SU-DHL-6 (cell line): ENCODE measurements around the gene ADGRB3.

ENCODE experiments used
- H2AFZ ChIP-seq: fragments of 200-600 bp; sonication (generic); 2 replicates; pipeline ENCODE4 v1.6.1; 2014; ENCODE audit warnings: low read depth, mild to moderate bottlenecking, moderate library complexity, mixed read lengths, antibody characterized with exemption, low read length; ENCODE audit not compliant: severe bottlenecking
- H3F3A ChIP-seq: fragments of 200-600 bp; shearing (Covaris generic); 2 replicates; pipeline ENCODE4 v1.6.0; 2016; ENCODE audit warnings: antibody characterized with exemption, mild to moderate bottlenecking; ENCODE audit not compliant: insufficient read depth
- H3K27ac ChIP-seq: fragments of 200-600 bp; sonication (generic); 2 replicates; pipeline ENCODE4 v1.5.1; 2016; ENCODE audit warnings: low read depth, mild to moderate bottlenecking, low read length, moderate library complexity, mixed read lengths
- H3K27me3 ChIP-seq: fragments of 200-600 bp; sonication (generic), shearing (Covaris generic); 2 replicates; pipeline ENCODE4 v1.6.0; 2014; ENCODE audit warnings: mild to moderate bottlenecking, low read length
- H3K36me3 ChIP-seq: fragments of 200-600 bp; sonication (generic); 2 replicates; pipeline ENCODE4 v1.6.1; 2014; ENCODE audit warnings: mild to moderate bottlenecking, low read length, mixed read lengths
- H3K4me2 ChIP-seq: fragments of 300-600, 200-600 bp; shearing (Covaris generic), sonication (generic); 2 replicates; pipeline ENCODE4 v1.6.0; 2014; ENCODE audit warnings: low read length, low read depth, mild to moderate bottlenecking; ENCODE audit not compliant: poor library complexity, severe bottlenecking
- H3K4me3 ChIP-seq: fragments of 200-600 bp; sonication (generic); 2 replicates; pipeline ENCODE4 v1.5.1; 2014; ENCODE audit warnings: antibody characterized with exemption, low read length, mild to moderate bottlenecking, mixed read lengths; ENCODE audit not compliant: insufficient read depth, poor library complexity, severe bottlenecking
- H3K79me2 ChIP-seq: fragments of 200-600 bp; sonication (generic); 2 replicates; pipeline ENCODE4 v1.6.1; 2014; ENCODE audit warnings: mild to moderate bottlenecking, low read length, moderate library complexity; ENCODE audit not compliant: insufficient read depth
- H3K9ac ChIP-seq: fragments of 200-600 bp; sonication (generic); 2 replicates; pipeline ENCODE4 v1.7.0; 2014; ENCODE audit warnings: mild to moderate bottlenecking, low read length
- H3K9me2 ChIP-seq: fragments of 200-600 bp; sonication (generic); replicated peaks from 2 replicates; pipeline ENCODE4 v1.6.1; 2014; ENCODE audit warnings: low read length; ENCODE audit not compliant: insufficient read depth
- H3K9me3 ChIP-seq: fragments of 200-600 bp; sonication (generic); 2 replicates; pipeline ENCODE4 v1.6.1; 2014; ENCODE audit warnings: low read length, mixed read lengths; ENCODE audit not compliant: insufficient read depth
- H4K20me1 ChIP-seq: fragments of 200-600 bp; sonication (generic); 2 replicates; pipeline ENCODE4 v1.6.1; 2014; ENCODE audit warnings: low read depth, mild to moderate bottlenecking, antibody characterized with exemption, low read length, moderate library complexity, mixed read lengths
- CTCF ChIP-seq: fragments of 200-600 bp; sonication (generic); IDR thresholded peaks from one replicate; pipeline ENCODE4 v1.5.1; 2017; ENCODE audit warnings: antibody characterized with exemption, mild to moderate bottlenecking, low read length, moderate library complexity; ENCODE audit not compliant: insufficient read depth, poor library complexity, severe bottlenecking
- EZH2phosphoT487 ChIP-seq: fragments of 200-600 bp; sonication (generic), shearing (Covaris generic); conservative IDR thresholded peaks from 2 replicates; pipeline ENCODE4 v1.6.1; 2018; ENCODE audit warnings: mild to moderate bottlenecking, antibody characterized with exemption, low read length, moderate library complexity, mixed read lengths

Gene ADGRB3

GRCh38 chr6:68738039-68738438 lies 103.0 kb downstream of the ADGRB3 start:
- Histone ChIP-seq H3K36me3 (no peaks in the 10 kb centered on the region), H3K9ac (no peak overlapping the region), H3F3A (no peaks in the 10 kb centered on the region), H3K27ac (no peak overlapping the region), H3K4me3 (no peak overlapping the region), H3K27me3 (no peaks in the 10 kb centered on the region), H3K4me2 (no peak overlapping the region), H3K9me2 (no peaks in the 10 kb centered on the region), H3K9me3 (no peaks in the 10 kb centered on the region), H3K79me2 (no peaks in the 10 kb centered on the region), H2AFZ (no peak overlapping the region), H4K20me1 (no peaks in the 10 kb centered on the region)
- TF ChIP-seq EZH2phosphoT487 (no peak), CTCF (no peak)

- Histone ChIP-seq H3K36me3 (no peaks in the 10 kb centered on the region), H3K4me2 (no peak overlapping the region), H3K9me3 (no peaks in the 10 kb centered on the region), H3F3A (no peaks in the 10 kb centered on the region), H3K4me3 (no peak overlapping the region), H2AFZ (no peak overlapping the region), H3K79me2 (no peaks in the 10 kb centered on the region), H3K9me2 (no peaks in the 10 kb centered on the region), H4K20me1 (no peaks in the 10 kb centered on the region), H3K27ac (no peak overlapping the region), H3K9ac (no peak overlapping the region), H3K27me3 (no peaks in the 10 kb centered on the region)
- TF ChIP-seq EZH2phosphoT487, result no peak
- TF ChIP-seq CTCF, result no peak
Observed at GRCh38 chr6:68740828-68741500, 105.9 kb downstream of the ADGRB3 start.

GRCh38 chr6:68741501-68742386 lies 106.7 kb downstream of the ADGRB3 start:
- Histone ChIP-seq H3K9me2 (no peaks in the 10 kb centered on the region), H4K20me1 (no peaks in the 10 kb centered on the region), H3K4me3 (no peak overlapping the region), H3K27me3 (no peaks in the 10 kb centered on the region), H2AFZ (no peak overlapping the region), H3F3A (no peaks in the 10 kb centered on the region), H3K9ac (no peak overlapping the region), H3K27ac (no peak overlapping the region), H3K4me2 (no peak overlapping the region), H3K79me2 (no peaks in the 10 kb centered on the region), H3K36me3 (no peaks in the 10 kb centered on the region), H3K9me3 (no peaks in the 10 kb centered on the region)
- TF ChIP-seq CTCF (no peak), EZH2phosphoT487 (no peak)
